SH-SY5Y (cell line): Measurements from ENCODE around the gene IQCN.

Source experiments
- GATA2 ChIP-seq: IDR thresholded peaks from 2 replicates; pipeline ENCODE4 v1.6.1; 2011; ENCODE audit warnings: mild to moderate bottlenecking, low read depth, low read length
- GATA3 ChIP-seq: IDR thresholded peaks from 2 replicates; pipeline ENCODE4 v1.6.1; 2011; ENCODE audit warnings: low read depth, mild to moderate bottlenecking, low read length, moderate library complexity

DNA sequence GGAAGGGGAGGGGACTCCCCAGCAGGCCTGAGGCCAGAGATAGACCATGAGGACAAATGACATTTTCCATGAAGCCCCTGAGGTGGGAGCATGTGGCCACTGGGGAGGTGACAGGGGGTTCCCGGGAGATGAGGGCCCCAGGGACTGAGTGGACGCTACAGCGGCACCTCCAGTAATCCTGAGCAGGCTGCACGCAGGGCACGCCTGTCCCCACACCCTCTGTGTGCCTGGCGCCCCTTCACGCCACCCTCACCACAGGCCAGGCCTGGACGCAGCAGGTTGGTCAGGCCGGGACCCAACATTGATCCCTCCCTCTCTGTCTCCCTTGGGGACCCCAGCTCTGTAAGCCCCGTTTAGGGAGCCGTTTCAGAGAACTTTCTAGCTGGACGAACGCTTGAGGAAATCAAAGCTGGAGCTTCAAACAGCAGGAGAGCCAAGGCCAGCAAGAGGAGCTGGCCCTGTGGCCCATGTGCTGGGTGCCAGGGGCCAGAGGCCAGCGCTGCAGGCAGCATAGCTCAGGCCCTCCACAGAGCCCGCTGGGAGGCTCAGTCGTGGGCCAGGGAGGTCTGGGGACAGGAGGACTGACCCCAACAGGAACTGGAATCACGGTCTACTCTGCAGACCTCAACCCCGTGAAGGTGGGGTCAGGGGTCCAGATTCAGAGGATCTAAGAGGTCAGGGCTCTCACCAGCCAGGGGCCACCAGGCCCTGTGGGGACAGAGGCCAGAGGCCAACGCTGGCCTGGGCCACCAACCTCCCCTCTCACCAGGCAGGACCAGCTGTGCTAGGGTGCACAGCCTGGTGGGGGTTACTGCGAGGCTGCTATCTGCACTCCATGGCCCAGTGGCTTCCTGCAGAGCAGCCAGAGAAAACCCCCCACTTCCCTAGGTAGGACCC lies 34.0 kb upstream of the IQCN start:
- TF ChIP-seq GATA2 (no peak), GATA3 (no peak)
